ENCODE measurements around the gene CRYL1. TPM values are rescaled to one million over a fixed set of nuclear protein-coding genes. Genes with fewer than 3 reads are reported as not detected.

The CRYL1 gene
- total RNA-seq, 6 donors from 2014 or later: 22.2 to 38.9 (median 28.7) TPM

DNA sequence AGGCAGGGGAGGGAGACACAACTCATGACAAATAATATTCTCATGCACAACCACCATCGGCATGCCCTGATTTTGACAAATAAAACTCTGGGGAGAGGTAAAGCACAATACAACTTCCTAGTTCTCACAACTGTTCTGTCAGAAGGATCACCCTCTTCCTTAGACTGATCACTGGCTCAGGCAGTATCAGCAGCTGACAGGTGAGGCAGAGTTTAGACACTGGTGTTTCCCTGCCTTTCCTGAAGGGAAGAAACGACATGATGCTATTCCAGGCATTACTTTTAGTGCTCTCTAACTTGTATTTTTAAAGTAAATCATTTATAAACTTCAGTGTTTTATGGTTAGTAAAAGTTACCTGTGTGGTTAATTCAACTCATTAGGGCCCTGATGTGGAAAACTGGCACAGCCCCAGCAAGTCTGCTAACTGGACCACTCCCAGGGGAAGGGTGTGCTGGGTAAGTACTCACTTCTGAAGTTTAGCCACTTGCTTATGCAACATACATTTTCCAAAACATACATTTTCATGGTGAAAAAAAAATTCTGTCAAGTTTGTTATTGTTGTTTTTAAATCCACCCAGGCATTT is 82.8 kb downstream of the CRYL1 start:
- Histone ChIP-seq H3K9me3 (peaks cover 0 to 4% (median 3%) of the 10 kb centered on the region in 4 donors), H3K4me1 (no peaks in the 10 kb centered on the region), H3K36me3 (no peaks in the 10 kb centered on the region), H3K4me3 (no peak overlapping the region), H3K27ac (no peak overlapping the region), H3K27me3 (no peaks in the 10 kb centered on the region)
- ATAC-seq (ENCODE audit: low FRiP score in 2 of 2) (no peak), DNase-seq (no peak)
- TF ChIP-seq POLR2A (IDR thresholded peaks at IDR 0.05) (no peak), EP300 (IDR thresholded peaks at IDR 0.05) (no peak), POLR2AphosphoS5 (IDR thresholded peaks at IDR 0.05) (no peak)
- TF ChIP-seq, protein P1, sequence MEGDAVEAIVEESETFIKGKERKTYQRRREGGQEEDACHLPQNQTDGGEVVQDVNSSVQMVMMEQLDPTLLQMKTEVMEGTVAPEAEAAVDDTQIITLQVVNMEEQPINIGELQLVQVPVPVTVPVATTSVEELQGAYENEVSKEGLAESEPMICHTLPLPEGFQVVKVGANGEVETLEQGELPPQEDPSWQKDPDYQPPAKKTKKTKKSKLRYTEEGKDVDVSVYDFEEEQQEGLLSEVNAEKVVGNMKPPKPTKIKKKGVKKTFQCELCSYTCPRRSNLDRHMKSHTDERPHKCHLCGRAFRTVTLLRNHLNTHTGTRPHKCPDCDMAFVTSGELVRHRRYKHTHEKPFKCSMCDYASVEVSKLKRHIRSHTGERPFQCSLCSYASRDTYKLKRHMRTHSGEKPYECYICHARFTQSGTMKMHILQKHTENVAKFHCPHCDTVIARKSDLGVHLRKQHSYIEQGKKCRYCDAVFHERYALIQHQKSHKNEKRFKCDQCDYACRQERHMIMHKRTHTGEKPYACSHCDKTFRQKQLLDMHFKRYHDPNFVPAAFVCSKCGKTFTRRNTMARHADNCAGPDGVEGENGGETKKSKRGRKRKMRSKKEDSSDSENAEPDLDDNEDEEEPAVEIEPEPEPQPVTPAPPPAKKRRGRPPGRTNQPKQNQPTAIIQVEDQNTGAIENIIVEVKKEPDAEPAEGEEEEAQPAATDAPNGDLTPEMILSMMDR (IDR thresholded peaks at IDR 0.05): no peak
- 66 to 76% methylated on average over 2 of the region's 2 CpGs for WGBS, 2 donors

DNA sequence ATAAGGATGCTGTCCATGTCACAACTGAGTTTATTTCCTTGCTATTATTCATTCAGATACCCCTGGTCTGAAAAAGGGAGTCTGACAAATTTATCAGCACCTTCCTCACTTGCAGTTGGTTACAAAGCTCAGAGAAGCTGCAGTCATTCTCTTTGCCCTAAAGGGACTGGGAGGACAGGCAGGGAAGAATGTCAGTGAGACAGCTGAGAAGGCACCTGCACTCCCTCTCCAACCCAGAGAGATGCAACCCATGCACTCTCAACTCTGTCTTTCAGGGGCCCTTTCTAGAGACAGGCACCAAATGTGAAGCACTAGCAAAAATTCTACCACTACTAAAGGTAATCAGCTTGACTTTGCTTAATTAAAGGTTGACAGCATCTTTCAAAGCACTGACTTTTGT is 83.3 kb downstream of the CRYL1 start:
- ATAC-seq (ENCODE audit: low FRiP score in 2 of 2): no peak
- Histone ChIP-seq H3K4me1 (no peaks in the 10 kb centered on the region), H3K9me3 (peaks cover 0 to 3% (median under 1%) of the 10 kb centered on the region in 4 donors), H3K4me3 (no peak overlapping the region), H3K36me3 (no peaks in the 10 kb centered on the region), H3K27ac (no peak overlapping the region), H3K27me3 (no peaks in the 10 kb centered on the region)
- no peak for DNase-seq
- TF ChIP-seq, protein P1 (IDR thresholded peaks at IDR 0.05): no peak
- TF ChIP-seq POLR2AphosphoS5 (IDR thresholded peaks at IDR 0.05) (no peak), EP300 (IDR thresholded peaks at IDR 0.05) (no peak), POLR2A (IDR thresholded peaks at IDR 0.05) (no peak)

DNA sequence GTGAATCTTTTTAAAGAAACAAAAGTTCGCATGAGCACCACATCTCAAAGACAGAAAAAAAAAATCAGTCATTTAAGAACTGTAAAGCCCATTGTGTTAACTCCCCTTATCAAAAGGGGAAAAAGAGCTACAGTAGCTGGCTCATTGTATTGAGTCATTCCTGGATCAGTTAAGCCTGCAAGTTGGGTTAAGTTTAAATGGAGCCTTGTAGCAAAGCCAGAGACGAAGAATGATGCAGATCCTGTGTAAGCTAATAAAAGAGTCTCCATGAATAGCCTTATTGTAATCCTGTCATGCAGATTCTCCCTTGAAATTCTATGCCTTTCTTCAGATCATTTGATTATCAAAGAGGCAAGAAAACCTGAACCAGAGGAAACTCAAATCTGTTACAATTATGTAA is 83.8 kb downstream of the CRYL1 start:
- H3K27ac ChIP-seq: no peak overlapping the region
- H3K4me3 ChIP-seq: no peak overlapping the region
- no peak for ATAC-seq (ENCODE audit: low FRiP score in 2 of 2)
- TF ChIP-seq, protein P1 (IDR thresholded peaks at IDR 0.05): no peak
- no peak for TF ChIP-seq POLR2A (IDR thresholded peaks at IDR 0.05)
- no peak for TF ChIP-seq POLR2AphosphoS5 (IDR thresholded peaks at IDR 0.05)
- no peak for TF ChIP-seq EP300 (IDR thresholded peaks at IDR 0.05)
- no peaks in the 10 kb centered on the region for H3K9me3 ChIP-seq
- H3K27me3 ChIP-seq: no peaks in the 10 kb centered on the region
- H3K36me3 ChIP-seq: no peaks in the 10 kb centered on the region
- no peak for DNase-seq
- WGBS, 2 donors: 75 to 77% methylated on average over 2 of the region's 2 CpGs
- no peaks in the 10 kb centered on the region for H3K4me1 ChIP-seq

DNA sequence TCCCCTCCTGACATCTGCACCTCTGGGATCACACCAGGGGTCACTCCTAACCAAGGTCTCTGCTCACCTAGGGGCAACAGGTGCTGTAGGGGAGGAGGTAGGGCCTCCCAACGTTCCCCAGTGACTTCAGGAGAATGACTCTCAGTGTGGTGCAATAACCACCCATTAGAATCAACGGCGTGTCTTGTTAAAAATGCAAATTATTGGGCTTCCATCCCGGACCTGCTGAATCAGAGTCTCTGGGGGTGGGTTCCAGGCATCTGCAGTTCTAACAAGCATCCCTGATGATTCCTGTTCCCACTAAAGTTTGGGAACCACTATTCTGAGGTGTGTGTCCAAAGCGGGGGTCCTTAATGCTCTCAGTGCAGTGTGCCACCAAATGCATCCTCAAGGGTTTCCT is 84.6 kb downstream of the CRYL1 start:
- ATAC-seq (ENCODE audit: low FRiP score in 2 of 2): no peak
- H3K27me3 ChIP-seq: no peaks in the 10 kb centered on the region
- H3K27ac ChIP-seq: no peak overlapping the region
- no peaks in the 10 kb centered on the region for H3K36me3 ChIP-seq
- TF ChIP-seq, protein P1 (IDR thresholded peaks at IDR 0.05): no peak
- TF ChIP-seq POLR2AphosphoS5 (IDR thresholded peaks at IDR 0.05): no peak
- TF ChIP-seq EP300 (IDR thresholded peaks at IDR 0.05): no peak
- TF ChIP-seq POLR2A (IDR thresholded peaks at IDR 0.05): no peak
- no peak overlapping the region for H3K4me3 ChIP-seq
- H3K4me1 ChIP-seq: no peaks in the 10 kb centered on the region
- DNase-seq: no peak
- 75 to 76% methylated on average over 5 of the region's 5 CpGs for WGBS, 2 donors
- H3K9me3 ChIP-seq: no peaks in the 10 kb centered on the region

DNA sequence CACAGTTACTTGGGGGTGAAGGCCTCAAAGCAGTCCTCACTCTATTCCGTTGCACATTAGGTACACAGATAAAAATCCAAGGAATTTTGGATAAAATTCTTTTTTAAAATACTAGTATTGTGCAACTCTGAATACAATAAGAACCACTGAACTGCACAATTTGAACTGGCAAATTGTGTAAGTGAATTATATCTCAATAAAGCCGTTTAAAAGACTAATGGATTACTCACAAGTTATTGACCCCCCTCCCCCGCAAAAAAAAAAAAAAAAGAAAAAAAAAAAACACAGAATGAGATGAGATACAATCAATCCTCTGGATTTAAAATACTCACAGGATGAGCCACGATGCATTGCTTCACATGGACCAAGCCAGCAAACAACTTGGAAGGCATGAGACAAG is 86.4 kb downstream of the CRYL1 start:
- TF ChIP-seq EP300 (IDR thresholded peaks at IDR 0.05) (no peak), POLR2A (IDR thresholded peaks at IDR 0.05) (no peak), POLR2AphosphoS5 (IDR thresholded peaks at IDR 0.05) (no peak)
- TF ChIP-seq, protein P1 (IDR thresholded peaks at IDR 0.05): no peak
- no peaks in the 10 kb centered on the region for H3K27me3 ChIP-seq
- H3K27ac ChIP-seq: no peak overlapping the region
- 88 to 89% methylated on average over 4 of the region's 4 CpGs for whole genome bisulfite sequencing, 2 donors
- no peaks in the 10 kb centered on the region for H3K36me3 ChIP-seq
- no peak for DNase-seq
- ATAC-seq (ENCODE audit: low FRiP score in 2 of 2): no peak
- H3K4me3 ChIP-seq: no peak overlapping the region
- H3K4me1 ChIP-seq: no peaks in the 10 kb centered on the region
- no peaks in the 10 kb centered on the region for H3K9me3 ChIP-seq
